Panc1 (cell line): ENCODE data around the gene CSDE1. TPM values are rescaled to one million over a fixed set of nuclear protein-coding genes. Genes with fewer than 3 reads are reported as not detected.
"Not testable (repeated sequence)": the region's sequence is repeated elsewhere in the genome, so short reads cannot be mapped to it uniquely, and the experiment has no call there.

Source experiments
- ATAC-seq: fragments of 200-7000 bp; cut with Tn5 transposase; 2 replicates; pipeline ENCODE4 v1.9.1; 2020; ENCODE audit warnings: mild to moderate bottlenecking, moderate library complexity
- BruUV-seq: library from RNA; stranded (reverse); fragments of 400-500 nt; replicated peaks from 2 replicates; lab custom pipeline; 2021; lab: Mats Ljungman, UMichigan
- CTCF ChIA-PET: fragments of 300-600 bp; sonication (Branson Sonifier 250); formaldehyde crosslinking; loops from one replicate; lab custom pipeline; 2022; ENCODE audit warnings: antibody characterized with exemption; lab: Charles Lee
- POLR2A ChIA-PET: fragments of 300-600 bp; sonication (Branson Sonifier 250); formaldehyde crosslinking; loops from one replicate; lab custom pipeline; 2022; ENCODE audit warnings: antibody characterized with exemption; lab: Charles Lee
- DNase-seq: peaks from one replicate; pipeline ENCODE4 v3.0.0-alpha.2; 2010; ENCODE audit warnings: low read depth, low spot score
- H3K27ac ChIP-seq: 2 replicates; pipeline ENCODE4 v1.5.1; 2011; ENCODE audit warnings: mild to moderate bottlenecking, low read length, inconsistent platforms
- H3K27me3 ChIP-seq: fragments of 200-500 bp; sonication (Bioruptor generic); 2 replicates; pipeline ENCODE4 v1.6.0; 2014; ENCODE audit warnings: low read length, inconsistent platforms; ENCODE audit not compliant: control insufficient read depth, insufficient read depth
- H3K36me3 ChIP-seq: fragments of 200-500 bp; sonication (Bioruptor generic); 2 replicates; pipeline ENCODE4 v1.5.1; 2014; ENCODE audit warnings: inconsistent platforms, mild to moderate bottlenecking, low read length, moderate library complexity; ENCODE audit not compliant: control insufficient read depth, insufficient read depth
- H3K4me1 ChIP-seq: 2 replicates; pipeline ENCODE4 v1.5.1; 2011; ENCODE audit warnings: inconsistent platforms, mild to moderate bottlenecking, low read length, moderate library complexity; ENCODE audit not compliant: control insufficient read depth, insufficient read depth
- H3K4me3 ChIP-seq, 2 experiments: 2 replicates each; pipeline ENCODE4 v1.5.1; 2011 to 2012; ENCODE audit warnings: low read depth in 2 of 2, low read length in 2 of 2, mild to moderate bottlenecking in 2 of 2, inconsistent platforms in 1 of 2, moderate library complexity in 1 of 2
- H3K9me3 ChIP-seq: fragments of 200-500 bp; sonication (Bioruptor generic); 2 replicates; pipeline ENCODE4 v1.5.1; 2014; ENCODE audit warnings: low read depth, mild to moderate bottlenecking, inconsistent platforms, low read length, moderate library complexity; ENCODE audit not compliant: control insufficient read depth, insufficient read depth
- POLR2AphosphoS5 ChIP-seq: IDR thresholded peaks from 2 replicates; pipeline ENCODE4 v1.6.1; 2012; ENCODE audit warnings: mild to moderate bottlenecking, low read depth, low read length, moderate library complexity
- SIN3A ChIP-seq: IDR thresholded peaks from 2 replicates; pipeline ENCODE4 v1.6.1; 2012; ENCODE audit warnings: low read depth, mild to moderate bottlenecking, low read length, moderate library complexity, borderline replicate concordance; ENCODE audit not compliant: insufficient read depth
- TCF7L2 ChIP-seq: IDR thresholded peaks from 2 replicates; pipeline ENCODE4 v1.6.1; 2011; ENCODE audit warnings: mild to moderate bottlenecking, low read depth, low read length, inconsistent platforms
- in situ Hi-C: cut with HindIII; loops from 2 replicates; pipeline ENCODE4 v1.10.0; 2016; ENCODE audit warnings: low sequenced_read_pairs, low pct_unique_long_range_greater_than_20kb
- intact Hi-C: fragments of 100-400 bp; cut with micrococcal nuclease; formaldehyde crosslinking; loops from one replicate; pipeline ENCODE4 v1.10.0; 2022; ENCODE audit not compliant: unreplicated experiment
- total RNA-seq: library from RNA; stranded (reverse); gene quantifications from one replicate; pipeline ENCODE4 v1.2.1, GENCODE V29; 2021; ENCODE audit not compliant: unreplicated experiment
- TF ChIP-seq, protein P1 (sequence below), 2 experiments: IDR thresholded peaks; 2 replicates each; pipeline ENCODE4 v1.6.1; 2011 to 2012; ENCODE audit warnings: low read depth in 2 of 2, control low read depth in 1 of 2, low read length in 1 of 2, mild to moderate bottlenecking in 1 of 2, moderate library complexity in 1 of 2; ENCODE audit not compliant: insufficient read depth in 1 of 2
- TF ChIP-seq, protein P2 (sequence below): fragments of 450-650 bp; IDR thresholded peaks from 2 replicates; pipeline ENCODE4 v1.5.1; 2017; ENCODE audit warnings: mild to moderate bottlenecking

The CSDE1 gene
- total RNA-seq, 1 experiment from 2014 or later, result 347 TPM

DNA sequence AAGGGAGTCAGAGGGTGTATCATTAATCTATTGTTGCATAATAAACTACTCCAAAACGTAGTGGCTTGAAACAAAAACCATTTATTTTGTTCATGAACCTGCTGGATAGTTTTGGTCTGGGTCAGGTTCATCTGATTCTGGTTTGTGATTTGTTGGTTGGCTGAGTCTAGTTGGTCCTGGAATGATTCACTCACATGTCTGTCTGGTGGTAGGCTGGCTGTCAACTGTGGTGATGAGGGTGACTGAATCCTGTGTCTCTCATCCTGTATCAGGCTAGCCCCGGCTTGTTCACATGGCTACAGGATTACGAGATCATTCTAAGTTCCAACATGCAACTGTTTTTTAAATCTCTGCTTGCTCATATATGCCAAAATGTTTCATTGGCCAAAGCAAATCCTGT is 45.2 kb upstream of the CSDE1 start:
- DNase-seq (no peak), ATAC-seq (no peak)
- no TSS peak for BruUV-seq
- ChIA-PET CTCF (no interaction called here), POLR2A (no interaction called here)
- no peaks in the 10 kb centered on the region for H3K4me1 ChIP-seq
- no peak overlapping the region for H3K4me3 ChIP-seq
- H3K27me3 ChIP-seq, result no peaks in the 10 kb centered on the region
- no peaks in the 10 kb centered on the region for H3K9me3 ChIP-seq
- in situ Hi-C loops (no loop called here), intact Hi-C loops (no loop called here)
- H3K36me3 ChIP-seq, result no peaks in the 10 kb centered on the region
- no peak overlapping the region for H3K27ac ChIP-seq
- no peak for TF ChIP-seq SIN3A
- TF ChIP-seq, protein P1, sequence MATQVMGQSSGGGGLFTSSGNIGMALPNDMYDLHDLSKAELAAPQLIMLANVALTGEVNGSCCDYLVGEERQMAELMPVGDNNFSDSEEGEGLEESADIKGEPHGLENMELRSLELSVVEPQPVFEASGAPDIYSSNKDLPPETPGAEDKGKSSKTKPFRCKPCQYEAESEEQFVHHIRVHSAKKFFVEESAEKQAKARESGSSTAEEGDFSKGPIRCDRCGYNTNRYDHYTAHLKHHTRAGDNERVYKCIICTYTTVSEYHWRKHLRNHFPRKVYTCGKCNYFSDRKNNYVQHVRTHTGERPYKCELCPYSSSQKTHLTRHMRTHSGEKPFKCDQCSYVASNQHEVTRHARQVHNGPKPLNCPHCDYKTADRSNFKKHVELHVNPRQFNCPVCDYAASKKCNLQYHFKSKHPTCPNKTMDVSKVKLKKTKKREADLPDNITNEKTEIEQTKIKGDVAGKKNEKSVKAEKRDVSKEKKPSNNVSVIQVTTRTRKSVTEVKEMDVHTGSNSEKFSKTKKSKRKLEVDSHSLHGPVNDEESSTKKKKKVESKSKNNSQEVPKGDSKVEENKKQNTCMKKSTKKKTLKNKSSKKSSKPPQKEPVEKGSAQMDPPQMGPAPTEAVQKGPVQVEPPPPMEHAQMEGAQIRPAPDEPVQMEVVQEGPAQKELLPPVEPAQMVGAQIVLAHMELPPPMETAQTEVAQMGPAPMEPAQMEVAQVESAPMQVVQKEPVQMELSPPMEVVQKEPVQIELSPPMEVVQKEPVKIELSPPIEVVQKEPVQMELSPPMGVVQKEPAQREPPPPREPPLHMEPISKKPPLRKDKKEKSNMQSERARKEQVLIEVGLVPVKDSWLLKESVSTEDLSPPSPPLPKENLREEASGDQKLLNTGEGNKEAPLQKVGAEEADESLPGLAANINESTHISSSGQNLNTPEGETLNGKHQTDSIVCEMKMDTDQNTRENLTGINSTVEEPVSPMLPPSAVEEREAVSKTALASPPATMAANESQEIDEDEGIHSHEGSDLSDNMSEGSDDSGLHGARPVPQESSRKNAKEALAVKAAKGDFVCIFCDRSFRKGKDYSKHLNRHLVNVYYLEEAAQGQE (IDR thresholded peaks at IDR 0.05; ENCODE audit: insufficient read depth in 1 of 2, low read depth in 2 of 2, low read length in 1 of 2), result no peak
- TF ChIP-seq POLR2AphosphoS5, result no peak
- TF ChIP-seq, protein P2, sequence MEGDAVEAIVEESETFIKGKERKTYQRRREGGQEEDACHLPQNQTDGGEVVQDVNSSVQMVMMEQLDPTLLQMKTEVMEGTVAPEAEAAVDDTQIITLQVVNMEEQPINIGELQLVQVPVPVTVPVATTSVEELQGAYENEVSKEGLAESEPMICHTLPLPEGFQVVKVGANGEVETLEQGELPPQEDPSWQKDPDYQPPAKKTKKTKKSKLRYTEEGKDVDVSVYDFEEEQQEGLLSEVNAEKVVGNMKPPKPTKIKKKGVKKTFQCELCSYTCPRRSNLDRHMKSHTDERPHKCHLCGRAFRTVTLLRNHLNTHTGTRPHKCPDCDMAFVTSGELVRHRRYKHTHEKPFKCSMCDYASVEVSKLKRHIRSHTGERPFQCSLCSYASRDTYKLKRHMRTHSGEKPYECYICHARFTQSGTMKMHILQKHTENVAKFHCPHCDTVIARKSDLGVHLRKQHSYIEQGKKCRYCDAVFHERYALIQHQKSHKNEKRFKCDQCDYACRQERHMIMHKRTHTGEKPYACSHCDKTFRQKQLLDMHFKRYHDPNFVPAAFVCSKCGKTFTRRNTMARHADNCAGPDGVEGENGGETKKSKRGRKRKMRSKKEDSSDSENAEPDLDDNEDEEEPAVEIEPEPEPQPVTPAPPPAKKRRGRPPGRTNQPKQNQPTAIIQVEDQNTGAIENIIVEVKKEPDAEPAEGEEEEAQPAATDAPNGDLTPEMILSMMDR, result no peak
- no peak for TF ChIP-seq TCF7L2

DNA sequence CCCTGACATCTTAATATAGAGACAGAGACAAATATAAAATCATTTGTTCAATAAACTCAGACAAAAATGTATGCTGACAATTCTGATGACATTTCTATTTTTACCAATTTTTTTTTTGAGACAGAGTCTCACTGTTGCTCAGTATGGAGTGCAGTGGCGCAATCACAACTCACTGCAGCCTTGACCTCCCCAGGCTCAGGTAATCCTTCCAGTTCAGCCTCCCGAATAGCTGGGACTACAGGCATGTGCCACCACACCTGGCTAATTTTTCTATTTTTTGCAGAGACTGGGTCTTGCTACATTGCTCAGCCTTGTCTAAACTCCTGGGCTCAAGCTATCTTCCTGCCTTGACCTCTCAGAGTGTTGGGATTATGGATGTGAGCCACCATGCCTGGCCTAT is 36.3 kb upstream of the CSDE1 start:
- TF ChIP-seq, protein P2, result no peak
- TF ChIP-seq TCF7L2, result no peak
- TF ChIP-seq, protein P1 (IDR thresholded peaks at IDR 0.05; ENCODE audit: insufficient read depth in 1 of 2, low read depth in 2 of 2, low read length in 1 of 2), result no peak
- TF ChIP-seq SIN3A, result no peak
- TF ChIP-seq POLR2AphosphoS5, result no peak

DNA sequence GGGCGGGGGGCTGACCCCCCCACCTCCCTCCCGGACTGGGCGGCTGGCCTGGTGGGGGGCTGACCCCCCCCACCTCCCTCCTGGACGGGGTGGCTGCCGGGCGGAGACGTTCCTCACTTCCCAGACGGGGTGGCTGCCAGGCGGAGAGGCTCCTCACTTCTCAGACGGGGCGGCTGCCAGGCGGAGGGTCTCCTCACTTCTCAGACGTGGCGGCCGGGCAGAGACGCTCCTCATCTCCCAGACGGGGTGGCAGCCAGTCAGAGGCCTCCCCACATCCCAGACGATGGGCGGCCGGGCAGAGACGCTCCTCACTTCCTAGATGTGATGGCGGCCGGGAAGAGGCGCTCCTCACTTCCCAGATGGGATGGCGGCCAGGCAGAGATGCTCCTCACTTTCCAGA is 32.8 kb upstream of the CSDE1 start:
- CTCF ChIA-PET, H3K4me3 ChIP-seq, DNase-seq, H3K4me1 ChIP-seq, H3K9me3 ChIP-seq, in situ Hi-C loops, H3K27me3 ChIP-seq, intact Hi-C loops, H3K36me3 ChIP-seq, H3K27ac ChIP-seq, BruUV-seq, ATAC-seq, POLR2A ChIA-PET: not testable (repeated sequence)

More for the DNA sequence above, 36.3 kb upstream of the CSDE1 start:
- Histone ChIP-seq H3K36me3 (no peaks in the 10 kb centered on the region), H3K9me3 (no peaks in the 10 kb centered on the region), H3K27me3 (peaks cover 4% of the 10 kb centered on the region), H3K4me3 (no peak overlapping the region), H3K4me1 (no peaks in the 10 kb centered on the region), H3K27ac (no peak overlapping the region)
- no TSS peak for BruUV-seq
- POLR2A ChIA-PET, result no interaction called here
- CTCF ChIA-PET, result no interaction called here
- no peak for ATAC-seq
- DNase-seq, result no peak
- intact Hi-C loops, result no loop called here
- in situ Hi-C loops, result no loop called here

DNA sequence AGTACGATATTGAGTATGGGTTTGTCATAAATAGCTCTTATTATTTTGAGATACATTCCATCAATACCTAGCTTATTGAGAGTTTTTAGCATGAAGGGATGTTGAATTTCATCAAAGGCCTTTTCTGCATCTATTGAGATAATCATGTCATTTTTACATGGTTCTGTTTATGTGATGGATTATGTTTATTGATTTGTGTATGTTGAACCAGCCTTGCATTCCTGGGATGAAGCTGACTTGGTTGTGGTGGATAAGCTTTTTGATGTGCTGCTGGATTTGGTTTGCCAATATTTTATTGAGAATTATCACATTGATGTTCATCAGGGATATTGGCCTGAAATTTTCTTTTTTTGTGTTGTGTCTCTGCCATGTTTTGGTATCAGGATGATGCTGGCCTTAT is 28.7 kb upstream of the CSDE1 start:
- H3K27ac ChIP-seq, DNase-seq, H3K4me3 ChIP-seq, ATAC-seq, H3K27me3 ChIP-seq, H3K36me3 ChIP-seq, POLR2A ChIA-PET, in situ Hi-C loops, intact Hi-C loops, H3K4me1 ChIP-seq, BruUV-seq, CTCF ChIA-PET, H3K9me3 ChIP-seq: not testable (repeated sequence)
